Activated T-cell treated with anti-CD3 and anti-CD28 coated beads for 48 hours (primary cell): ENCODE data around the gene CCNT2.
"Not testable (repeated sequence)": the region's sequence is repeated elsewhere in the genome, so short reads cannot be mapped to it uniquely, and the experiment has no call there.

ENCODE experiments used
- DNase-seq: peaks from one replicate; pipeline ENCODE4 v3.0.0-alpha.2; 2020; ENCODE audit warnings: low read depth

Gene CCNT2

DNA sequence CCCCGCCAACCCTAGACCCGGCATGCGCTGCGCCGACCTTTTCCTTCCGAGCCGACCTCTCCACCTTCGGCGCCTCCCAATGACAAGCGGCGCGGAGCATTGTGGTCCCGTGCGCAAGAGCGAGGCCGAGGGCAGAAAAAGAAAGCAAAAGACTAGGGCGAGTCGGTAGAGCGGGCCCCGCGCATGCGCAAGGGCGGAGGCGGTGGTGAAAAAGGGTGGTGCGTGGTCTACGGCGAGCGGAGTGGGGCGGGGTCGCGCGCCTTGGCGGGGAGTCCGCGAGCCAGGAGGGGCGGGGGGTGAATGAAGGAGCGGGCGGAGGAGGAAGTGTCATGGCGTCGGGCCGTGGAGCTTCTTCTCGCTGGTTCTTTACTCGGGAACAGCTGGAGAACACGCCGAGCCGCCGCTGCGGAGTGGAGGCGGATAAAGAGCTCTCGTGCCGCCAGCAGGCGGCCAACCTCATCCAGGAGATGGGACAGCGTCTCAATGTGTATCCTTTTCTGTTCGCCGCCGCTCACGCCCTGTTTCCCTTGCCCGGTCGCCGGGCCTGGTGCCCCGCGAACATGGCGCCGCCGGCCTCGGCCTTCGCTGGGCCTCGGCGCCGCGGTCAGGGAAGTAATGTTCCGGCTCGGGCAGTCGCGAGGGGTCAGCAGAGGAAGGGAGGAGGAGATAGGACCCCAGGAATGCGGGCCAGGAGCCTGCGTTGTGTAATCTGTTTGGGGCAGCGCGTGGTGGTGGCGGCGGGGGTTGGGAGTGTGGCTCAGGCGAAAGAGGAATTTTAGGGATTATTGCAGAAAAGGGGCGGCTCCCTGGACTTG, at the start of gene CCNT2:
Gene CCNT2, plus strand, starts transcription at position 297 of the 815 bp plus-strand sequence. Its CDS starts 33 bp downstream, at position 330.
- DNase-seq: peak; percentile 100

DNA sequence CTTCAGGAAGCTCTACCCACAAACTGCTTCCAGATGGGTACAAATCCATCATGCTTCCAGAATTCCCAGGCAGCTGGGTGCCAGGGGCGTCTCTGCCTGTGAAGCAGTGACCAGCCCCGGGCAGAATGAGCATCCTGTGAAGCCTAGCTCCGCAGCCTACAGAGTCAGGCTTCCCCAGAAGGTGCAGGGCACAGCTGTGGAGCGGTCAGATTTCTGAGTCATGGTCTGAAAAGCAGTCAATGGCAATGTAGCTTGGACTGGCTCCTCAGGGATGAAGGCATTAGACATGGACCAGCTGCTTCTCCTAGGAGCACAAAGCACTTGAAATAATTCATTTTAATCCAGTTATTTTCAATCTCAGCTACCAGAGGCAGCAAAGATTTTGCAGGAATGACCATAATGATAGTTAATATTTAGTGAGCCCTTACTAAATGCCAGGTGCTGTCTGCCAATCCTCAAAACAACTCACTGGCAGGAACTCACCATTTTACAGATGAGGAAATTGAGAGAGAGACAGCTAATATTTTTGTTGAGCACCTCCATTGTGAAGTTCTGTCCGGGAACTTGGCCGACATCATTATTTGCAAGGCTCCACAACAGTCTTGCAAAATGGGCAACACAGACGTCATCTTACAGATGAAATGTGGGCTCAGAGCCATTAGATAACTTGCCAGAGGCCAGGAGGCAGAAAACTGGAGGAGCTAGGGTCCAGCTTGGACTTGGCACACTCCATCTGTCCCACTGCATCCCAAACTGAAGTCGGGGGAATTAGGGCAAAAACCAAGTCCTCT, 48.5 kb upstream of the CCNT2 start:
- no peak for DNase-seq

DNA sequence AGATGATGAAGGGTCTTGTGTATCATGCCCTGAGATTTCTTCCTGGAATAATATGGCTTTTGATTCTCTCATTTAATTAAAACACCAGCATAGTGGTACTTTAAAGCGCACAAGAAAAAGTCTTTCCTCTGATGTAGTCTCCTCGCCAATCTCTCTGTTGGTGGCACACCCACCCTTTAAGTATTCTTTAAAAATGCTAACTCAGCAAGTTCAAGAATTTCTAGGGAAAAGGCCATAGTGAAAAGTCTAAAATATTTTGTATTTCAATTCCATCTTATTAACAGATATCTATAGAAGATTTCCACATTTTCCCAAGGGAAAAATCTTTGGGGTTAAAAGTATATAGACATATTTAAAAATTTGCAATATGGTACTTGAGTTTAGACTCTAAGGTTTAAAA, 45.5 kb upstream of the CCNT2 start:
- DNase-seq: no peak

DNA sequence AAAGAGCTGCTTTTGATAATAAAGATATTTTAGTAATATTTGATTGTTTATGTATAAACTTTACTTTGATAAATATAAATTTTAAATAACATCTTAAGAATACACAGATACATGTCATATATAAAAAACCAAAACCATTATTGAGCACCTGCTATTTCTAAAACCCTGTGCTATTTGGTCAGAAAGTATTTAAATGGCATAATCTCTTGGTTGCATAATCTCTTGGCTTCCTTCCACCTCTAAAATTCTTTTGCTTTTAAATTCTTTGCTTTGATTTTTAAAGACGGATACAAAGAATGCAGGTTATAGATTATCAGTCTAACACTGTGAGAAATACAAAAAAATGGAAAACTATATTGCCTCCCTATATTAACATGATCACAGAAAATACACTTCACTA, 43.3 kb upstream of the CCNT2 start:
- no peak for DNase-seq

DNA sequence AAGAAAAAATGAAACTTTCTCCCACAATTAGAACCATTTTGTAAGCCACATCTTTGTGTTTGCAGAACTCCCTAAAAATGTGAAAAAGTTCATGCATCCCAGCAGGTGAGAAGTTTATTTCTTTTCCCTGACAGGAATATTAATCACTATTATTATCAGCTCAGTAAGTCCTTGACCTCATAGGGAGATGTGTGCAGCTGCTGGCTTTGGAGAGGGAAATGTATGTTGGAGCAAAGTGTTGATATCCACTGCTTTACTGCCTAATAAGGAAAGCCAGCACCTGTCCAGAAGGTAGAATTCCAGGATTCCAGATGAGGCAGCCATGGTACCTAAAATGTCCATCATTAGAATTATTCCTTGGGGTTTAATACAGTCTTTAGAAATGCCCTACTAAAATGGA, 35.8 kb upstream of the CCNT2 start:
- no peak for DNase-seq

DNA sequence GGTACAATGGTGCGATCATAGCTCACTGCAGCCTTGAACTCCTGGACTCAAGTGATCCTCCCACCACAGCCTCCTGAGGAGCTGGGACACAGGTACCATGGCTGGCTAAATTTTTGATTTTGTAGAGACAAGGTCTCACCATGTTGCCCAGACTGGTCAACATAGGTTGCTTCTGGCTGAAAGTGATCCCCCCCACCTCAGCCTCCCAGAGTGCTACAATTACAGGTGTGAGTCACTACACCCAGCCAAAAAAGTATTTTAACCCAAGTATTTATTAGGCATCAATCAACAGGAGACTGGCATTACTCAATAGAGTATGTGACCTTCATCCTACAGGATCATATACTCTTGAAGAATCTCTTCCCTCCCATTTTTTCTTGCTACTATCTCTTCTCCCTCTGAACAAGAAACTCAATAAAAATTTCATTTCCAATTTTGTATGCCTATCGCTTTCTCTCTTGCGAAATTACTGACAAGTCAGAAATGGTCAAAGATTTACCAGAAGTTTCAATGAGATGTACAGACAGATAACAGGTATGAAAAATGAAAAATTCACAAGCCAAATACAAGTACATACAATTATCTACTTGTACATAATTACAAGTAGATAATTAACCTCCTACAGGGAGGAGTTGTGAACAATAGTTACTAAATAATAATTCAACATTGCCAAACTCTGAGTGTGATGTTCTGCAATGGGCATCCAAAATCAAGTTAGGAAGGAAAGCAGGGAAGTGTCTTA, 34.9 kb upstream of the CCNT2 start:
- no peak for DNase-seq

DNA sequence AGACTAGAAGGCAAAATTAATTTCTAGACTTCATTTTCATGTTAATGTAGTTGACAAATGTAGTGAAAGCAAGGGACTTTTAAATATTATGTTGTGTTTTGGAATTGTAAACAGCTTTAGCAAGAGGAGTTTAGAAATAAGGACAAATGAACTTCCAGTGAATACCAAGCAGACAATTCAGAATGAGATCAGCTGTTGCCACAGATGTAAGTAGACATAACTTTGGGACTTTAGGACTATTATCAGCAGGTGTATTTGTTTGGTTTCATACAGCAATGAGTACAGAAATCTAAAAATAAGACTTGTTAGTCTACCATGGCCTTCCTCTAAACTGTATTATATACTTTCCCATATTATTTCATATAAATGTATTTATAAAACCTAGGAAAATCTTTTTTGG, 34.2 kb upstream of the CCNT2 start:
- no peak for DNase-seq

DNA sequence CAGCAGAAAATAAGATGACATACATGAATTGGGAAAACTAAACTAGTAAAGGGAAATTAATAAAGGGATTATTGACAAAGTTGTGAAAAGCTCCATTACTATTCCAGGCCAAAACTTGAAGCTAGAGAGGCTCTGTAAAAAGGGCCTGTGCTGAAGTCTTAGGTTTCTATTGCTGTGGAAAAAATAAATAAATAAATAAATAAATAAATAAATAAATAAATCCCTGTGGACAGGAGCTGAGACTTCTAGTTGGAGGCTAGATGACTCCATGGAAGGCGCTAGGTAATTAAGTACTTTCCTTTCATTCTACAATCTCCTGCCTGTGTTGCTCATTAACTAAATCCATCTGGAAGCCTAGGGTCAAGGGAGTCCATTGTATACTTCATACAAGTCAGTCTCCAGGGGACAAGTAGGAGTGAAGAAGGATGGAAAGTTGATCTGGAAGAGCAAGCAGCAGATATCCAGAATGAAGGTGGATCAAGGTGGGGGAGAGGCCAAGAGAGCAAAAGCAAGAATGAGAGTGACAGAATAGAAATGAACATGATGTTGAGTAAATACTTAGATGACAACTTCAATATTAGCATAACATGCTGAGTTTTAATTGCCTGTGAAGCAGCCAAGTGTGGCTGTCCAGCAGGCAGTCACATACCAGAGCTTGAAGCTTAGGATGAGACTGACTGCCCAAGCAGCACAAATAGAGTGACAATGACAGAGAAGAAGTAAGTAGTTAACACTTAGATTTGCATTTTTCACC, 26.2 kb upstream of the CCNT2 start:
- no peak for DNase-seq

DNA sequence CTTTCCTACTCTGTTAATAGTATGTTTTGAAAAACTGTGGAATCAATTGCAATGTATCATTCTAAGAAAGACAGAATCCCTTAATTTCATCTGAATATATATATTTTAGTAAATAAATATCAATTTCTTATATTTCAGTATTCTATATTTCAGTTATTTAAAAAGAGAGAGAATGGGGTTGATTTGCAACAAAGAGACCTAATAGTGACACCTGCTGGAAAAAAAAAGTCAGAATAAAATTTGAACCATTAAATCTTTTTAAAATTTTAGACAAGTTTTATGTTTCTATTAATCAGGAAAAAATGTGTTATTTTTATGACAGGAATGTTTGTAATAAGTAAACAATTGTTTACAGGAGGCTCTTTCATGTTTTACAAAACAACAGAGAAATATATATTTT, 20.7 kb upstream of the CCNT2 start:
- DNase-seq: no peak

DNA sequence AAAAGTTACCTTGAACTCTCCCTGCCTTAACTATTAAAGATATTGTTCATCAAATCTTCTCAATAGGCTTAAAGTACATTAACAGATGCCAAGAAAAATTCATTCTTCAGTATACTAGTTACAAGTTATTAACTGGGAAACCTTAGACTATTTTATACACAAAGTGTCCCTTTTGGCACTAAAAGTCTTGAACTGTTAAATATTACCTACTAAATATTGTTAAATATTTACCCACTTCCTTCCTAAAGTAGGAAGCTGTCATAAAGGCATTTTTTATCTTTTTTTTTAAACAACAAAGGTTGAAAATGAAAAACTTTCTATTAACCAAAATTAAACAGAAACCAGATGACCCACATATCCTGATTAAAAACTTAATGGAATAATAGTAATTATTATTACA, 19.4 kb upstream of the CCNT2 start:
- DNase-seq: no peak

DNA sequence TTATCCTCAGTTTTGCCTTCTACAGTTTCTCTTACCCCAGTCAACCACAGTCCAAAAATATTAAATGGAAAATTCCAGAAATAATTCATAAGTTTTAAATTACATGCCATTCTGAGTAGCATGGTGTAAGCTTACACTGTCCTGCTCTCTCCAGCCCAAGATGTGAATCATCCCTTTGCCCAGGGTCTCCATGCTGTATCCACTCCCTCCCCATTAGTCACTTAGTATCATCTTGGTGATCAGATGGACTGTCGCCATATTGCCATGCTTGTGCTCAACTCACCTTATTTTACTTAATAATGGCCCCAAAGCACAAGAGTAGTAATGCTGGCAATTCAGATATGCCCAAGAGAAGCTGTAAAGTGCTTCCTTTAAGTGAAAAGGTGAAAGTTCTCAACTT, 18.5 kb upstream of the CCNT2 start:
- no peak for DNase-seq

DNA sequence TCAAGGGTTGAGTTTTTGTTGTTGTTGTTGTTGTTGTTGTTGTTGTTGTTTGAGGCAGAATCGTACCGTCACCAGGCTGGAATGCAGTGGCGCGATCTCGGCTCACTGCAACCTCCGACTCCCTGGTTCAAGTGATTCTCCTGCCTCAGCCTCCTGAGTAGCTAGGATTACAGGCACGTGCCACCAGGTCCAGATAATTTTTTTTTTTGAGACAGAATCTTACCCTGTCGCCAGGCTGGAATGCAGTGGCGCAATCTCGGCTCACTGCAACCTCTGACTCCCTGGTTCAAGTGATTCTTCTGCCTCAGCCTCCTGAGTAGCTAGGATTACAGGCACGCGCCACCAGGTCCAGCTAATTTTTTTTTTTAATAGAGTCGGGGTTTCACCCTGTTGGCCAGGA, 14.9 kb upstream of the CCNT2 start:
- not testable (repeated sequence) for DNase-seq

DNA sequence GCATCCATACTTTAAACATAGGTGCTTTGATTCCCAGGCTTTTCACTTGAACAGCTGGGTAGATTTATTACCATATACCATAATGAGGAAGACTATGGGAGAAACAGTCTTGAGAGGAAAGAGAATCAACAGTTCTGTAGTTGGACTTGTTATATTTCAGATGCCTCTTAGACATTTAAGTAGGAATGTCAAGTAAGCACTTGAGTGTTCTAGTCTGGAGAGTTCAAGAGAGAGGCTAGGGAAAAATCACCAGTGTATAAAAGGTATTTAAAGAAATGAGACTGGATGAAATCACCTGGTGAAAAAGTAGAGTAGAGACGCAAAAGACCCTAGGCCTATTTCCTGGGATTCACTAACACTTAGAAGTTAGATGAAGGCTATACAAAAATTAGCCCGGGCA, 13.5 kb upstream of the CCNT2 start:
- no peak for DNase-seq

DNA sequence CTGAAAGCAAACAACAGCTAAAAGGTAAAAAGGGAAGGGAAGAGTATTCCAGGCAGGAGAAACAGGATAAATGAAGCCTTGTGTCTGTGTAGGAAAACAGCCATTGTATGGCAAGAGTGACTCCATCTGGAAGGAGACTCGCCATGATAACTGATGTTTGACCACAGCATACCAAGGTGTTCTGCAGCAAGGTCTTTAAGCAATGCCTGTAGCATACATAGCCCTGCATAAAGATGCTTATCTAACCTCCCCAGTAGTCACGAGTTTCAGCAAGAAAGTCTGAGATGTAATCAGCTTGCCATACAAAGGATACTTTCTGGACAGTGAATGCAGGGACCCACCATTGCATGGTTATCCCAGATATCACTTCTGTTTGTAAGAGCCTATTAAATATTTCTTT, 11.9 kb upstream of the CCNT2 start:
- DNase-seq: no peak

DNA sequence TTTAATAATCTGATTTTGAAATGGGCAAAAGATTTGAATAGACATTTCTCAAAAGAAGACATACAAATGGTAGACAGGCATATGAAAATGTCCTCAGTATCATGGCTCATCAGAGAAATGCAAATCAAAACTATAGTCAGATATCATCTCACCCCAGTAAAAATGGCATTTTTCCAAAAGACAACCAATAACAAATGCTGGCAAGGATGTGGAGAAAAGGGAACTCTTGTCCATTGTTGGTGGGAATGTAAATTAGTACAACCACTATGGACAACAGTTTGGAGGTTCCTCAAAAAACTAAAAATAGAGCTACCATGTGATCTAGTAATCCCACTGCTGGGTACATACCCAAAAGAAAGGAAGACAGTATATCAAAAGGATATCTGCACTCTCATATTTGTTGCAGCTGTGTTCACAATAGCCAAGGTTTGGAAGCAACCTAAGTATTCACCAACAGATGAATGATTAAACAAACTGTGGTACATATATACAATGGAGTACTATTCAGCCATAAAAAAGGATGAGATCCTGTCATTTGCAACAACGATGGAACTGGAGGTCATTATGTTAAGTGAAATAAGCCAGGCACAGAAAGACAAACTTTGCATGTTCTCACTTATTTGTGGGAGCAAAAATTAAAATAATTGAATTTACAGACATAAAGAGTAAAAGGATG, 11.0 kb upstream of the CCNT2 start:
- not testable (repeated sequence) for DNase-seq

DNA sequence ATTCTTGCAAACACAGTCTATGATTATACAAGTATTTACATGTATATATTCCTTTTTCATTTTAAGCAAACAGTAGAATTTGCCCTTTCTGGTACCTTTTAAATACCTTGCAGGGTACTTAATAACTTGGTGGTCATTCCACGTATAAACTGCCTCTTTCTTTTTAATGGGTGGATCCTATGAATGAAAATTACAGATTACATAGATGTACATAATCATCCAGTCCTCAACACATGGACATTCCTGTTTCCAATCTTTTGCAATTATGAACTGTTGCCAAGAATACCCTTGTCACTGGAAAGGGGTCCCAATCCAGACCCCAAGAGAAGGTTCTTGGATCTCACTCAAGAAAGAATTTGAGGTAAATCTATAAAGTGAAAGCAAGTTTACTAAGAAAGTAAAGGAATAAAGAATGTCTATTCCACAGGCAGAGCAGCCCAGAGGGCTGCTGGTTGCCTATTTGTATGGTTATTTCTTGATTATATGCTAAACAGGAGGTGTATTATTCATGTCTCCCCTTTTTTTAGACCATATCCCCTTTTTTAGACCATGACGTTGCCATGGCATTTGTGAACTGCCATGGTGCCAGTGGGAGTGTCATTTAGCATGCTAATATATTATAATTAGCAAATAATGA, 7.7 kb upstream of the CCNT2 start:
- DNase-seq: no peak

DNA sequence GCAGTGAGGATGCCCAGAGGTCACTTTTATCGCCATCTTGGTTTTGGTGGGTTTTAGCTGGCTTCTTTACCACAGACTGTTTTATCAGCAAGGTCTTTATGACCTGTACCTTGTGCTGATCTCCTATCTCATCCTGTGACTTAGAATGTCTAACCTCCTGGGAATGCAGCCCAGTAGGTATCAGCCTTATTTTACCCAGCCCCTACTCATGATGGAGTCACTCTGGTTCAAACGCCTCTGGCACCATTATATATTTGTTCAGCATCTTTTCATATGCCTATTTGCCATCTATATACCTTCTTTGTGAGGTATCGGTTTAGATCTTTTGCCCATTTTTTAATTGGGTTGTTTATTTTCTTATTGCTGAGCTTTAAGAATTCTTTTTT, 7.2 kb upstream of the CCNT2 start:
- no peak for DNase-seq

DNA sequence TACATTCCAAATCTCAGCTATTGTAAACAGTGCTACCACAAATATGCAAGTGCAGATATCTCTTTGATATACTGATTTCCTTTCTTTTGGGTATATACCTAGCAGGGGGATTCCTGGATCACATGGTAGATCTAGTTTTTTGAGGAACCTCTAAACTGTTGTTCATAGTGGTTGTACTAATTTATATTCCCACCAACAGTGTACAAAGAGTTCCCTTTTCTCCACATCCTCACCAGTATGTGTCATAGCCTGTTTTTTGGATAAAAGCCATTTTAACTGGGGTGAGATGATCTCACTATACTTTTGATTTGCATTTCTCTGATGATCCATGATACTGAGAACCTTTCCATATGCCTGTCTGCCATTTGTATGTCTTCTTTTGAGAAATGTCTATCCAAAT, 6.3 kb upstream of the CCNT2 start:
- DNase-seq: no peak

DNA sequence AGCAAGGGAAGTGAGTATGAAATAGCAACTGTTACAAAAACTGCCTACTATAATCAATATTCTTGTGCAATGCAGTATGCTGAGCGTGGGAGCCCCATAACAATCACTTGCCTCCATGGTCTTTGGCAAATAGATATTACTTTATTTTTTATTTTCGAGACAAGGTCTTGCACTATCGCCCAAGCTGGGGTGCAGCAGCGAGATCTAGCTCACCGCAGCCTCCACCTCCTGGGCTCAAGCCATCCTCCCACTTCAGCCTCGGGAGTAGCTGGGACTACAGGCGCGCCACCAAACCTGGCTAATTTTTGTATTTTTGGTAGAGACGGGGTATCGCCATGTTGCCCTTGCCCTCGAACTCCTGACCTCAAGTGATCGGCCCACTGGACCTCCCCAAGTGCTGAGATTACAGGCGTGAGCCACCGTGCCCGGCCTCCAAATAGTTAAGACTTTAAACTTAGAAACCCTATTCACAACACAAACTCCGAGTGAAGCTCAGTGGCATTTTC, 1.2 kb upstream of the CCNT2 start:
- DNase-seq: no peak

DNA sequence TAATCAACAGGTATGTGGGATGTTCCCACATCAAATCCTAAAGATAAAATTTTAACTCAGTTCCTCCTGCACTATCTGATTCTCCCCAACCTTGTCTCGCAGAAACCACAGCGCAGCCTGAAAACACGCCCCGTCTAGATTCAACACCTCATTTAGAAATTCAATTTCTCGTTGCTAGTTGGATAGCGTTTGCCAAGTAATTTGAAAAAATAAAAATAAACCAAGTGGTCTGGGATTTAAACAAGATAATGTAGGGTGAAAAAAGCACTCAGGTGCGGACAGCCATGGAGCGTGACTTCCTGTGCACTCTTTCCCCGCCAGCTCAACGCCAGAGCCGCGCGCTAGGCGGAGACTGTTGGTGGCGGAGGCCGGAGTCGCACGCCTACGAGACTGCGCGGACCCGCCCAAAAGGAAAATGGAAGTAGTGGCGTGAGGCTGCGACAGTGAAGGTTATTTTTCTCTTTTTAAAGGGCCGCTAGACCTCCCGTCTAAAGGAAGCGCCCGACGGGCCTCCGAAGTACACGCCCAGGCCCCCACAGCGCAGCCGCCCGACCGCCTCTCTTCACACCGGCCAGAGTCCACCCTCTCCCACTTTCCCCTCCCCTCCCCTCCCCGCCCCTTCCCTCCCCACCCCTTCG, 615 bp upstream of the CCNT2 start:
- DNase-seq: peak; percentile 85
